DOHH2 (cell line): ENCODE data around the gene GADD45G.

ENCODE experiments used
- H3F3A ChIP-seq: fragments of 200-600 bp; sonication (generic), shearing (Covaris generic); 2 replicates; pipeline ENCODE4 v1.6.0; 2016; ENCODE audit warnings: antibody characterized with exemption, mild to moderate bottlenecking; ENCODE audit not compliant: control insufficient read depth, insufficient read depth
- H3K27ac ChIP-seq: fragments of 200-600 bp; sonication (generic); 2 replicates; pipeline ENCODE4 v1.5.1; 2014; ENCODE audit warnings: low read depth, mild to moderate bottlenecking, low read length, moderate library complexity
- H3K27me3 ChIP-seq: fragments of 200-600 bp; sonication (generic); 2 replicates; pipeline ENCODE4 v1.6.1; 2014; ENCODE audit warnings: mild to moderate bottlenecking, low read length, mixed read lengths; ENCODE audit not compliant: control insufficient read depth
- H3K36me3 ChIP-seq: fragments of 200-600 bp; sonication (generic); 2 replicates; pipeline ENCODE4 v1.6.1; 2014; ENCODE audit warnings: mild to moderate bottlenecking, low read length, moderate library complexity, mixed read lengths; ENCODE audit not compliant: control insufficient read depth
- H3K4me1 ChIP-seq: fragments of 200-600 bp; sonication (generic); 2 replicates; pipeline ENCODE4 v1.6.1; 2014; ENCODE audit warnings: mild to moderate bottlenecking, low read length, mixed read lengths; ENCODE audit not compliant: control insufficient read depth
- H3K4me2 ChIP-seq: fragments of 200-600 bp; sonication (generic); 2 replicates; pipeline ENCODE4 v1.6.0; 2014; ENCODE audit warnings: mild to moderate bottlenecking, low read length, moderate library complexity
- H3K4me3 ChIP-seq: fragments of 200-600 bp; sonication (generic); 2 replicates; pipeline ENCODE4 v1.5.1; 2014; ENCODE audit warnings: mild to moderate bottlenecking, low read length, mixed read lengths
- H3K79me2 ChIP-seq: fragments of 200-600 bp; sonication (generic); 2 replicates; pipeline ENCODE4 v1.6.1; 2014; ENCODE audit warnings: mild to moderate bottlenecking, low read length, mixed read lengths; ENCODE audit not compliant: control insufficient read depth
- H3K9me2 ChIP-seq: fragments of 200-600 bp; sonication (generic); replicated peaks from 2 replicates; pipeline ENCODE4 v1.6.1; 2014; ENCODE audit warnings: mild to moderate bottlenecking, low read length, mixed read lengths; ENCODE audit not compliant: control insufficient read depth
- H3K9me3 ChIP-seq: fragments of 200-600 bp; sonication (generic); 2 replicates; pipeline ENCODE4 v1.6.1; 2014; ENCODE audit warnings: antibody characterized with exemption, low read length, mixed read lengths; ENCODE audit not compliant: control insufficient read depth, insufficient read depth
- H4K20me1 ChIP-seq: fragments of 200-600 bp; sonication (generic); 2 replicates; pipeline ENCODE4 v1.6.0; 2014; ENCODE audit warnings: low read depth, mild to moderate bottlenecking, antibody characterized with exemption, low read length, moderate library complexity; ENCODE audit not compliant: control insufficient read depth, insufficient read depth
- CTCF ChIP-seq: fragments of 200-600 bp; sonication (generic); IDR thresholded peaks from one replicate; pipeline ENCODE4 v1.5.1; 2014; ENCODE audit warnings: antibody characterized with exemption, mild to moderate bottlenecking, low read depth, low read length; ENCODE audit not compliant: poor library complexity, severe bottlenecking
- EZH2phosphoT487 ChIP-seq: fragments of 200-600 bp; sonication (generic); IDR thresholded peaks from 2 replicates; pipeline ENCODE4 v1.6.1; 2017; ENCODE audit warnings: borderline replicate concordance, mild to moderate bottlenecking, antibody characterized with exemption, low read length, moderate library complexity, mixed read lengths

GADD45G gene

GRCh38 chr9:89603767-89604665 lies 796 bp upstream of the GADD45G start:
- Histone ChIP-seq H3K36me3 (no peaks in the 10 kb centered on the region), H3K9me3 (no peaks in the 10 kb centered on the region), H3F3A (no peaks in the 10 kb centered on the region), H3K9me2 (no peaks in the 10 kb centered on the region), H3K4me3 (no peak overlapping the region), H3K79me2 (no peaks in the 10 kb centered on the region), H3K4me1 (peaks cover 2% of the 10 kb centered on the region; the same call in 1 of the 2 replicates), H3K27me3 (peaks cover 56% of the 10 kb centered on the region), H3K27ac (no peak overlapping the region), H4K20me1 (no peaks in the 10 kb centered on the region), H3K4me2 (no peak overlapping the region)
- TF ChIP-seq EZH2phosphoT487 (no peak; the same call in 1 of the 2 replicates), CTCF (no peak)

GRCh38 chr9:89605465-89606048 lies 745 bp downstream of the GADD45G start:
- Histone ChIP-seq H3F3A (no peaks in the 10 kb centered on the region), H3K36me3 (no peaks in the 10 kb centered on the region), H3K27me3 (peaks cover 51% of the 10 kb centered on the region), H3K9me3 (no peaks in the 10 kb centered on the region), H3K79me2 (no peaks in the 10 kb centered on the region), H3K4me1 (peaks cover 2% of the 10 kb centered on the region; the same call in 1 of the 2 replicates), H4K20me1 (no peaks in the 10 kb centered on the region), H3K9me2 (no peaks in the 10 kb centered on the region), H3K4me2 (no peak overlapping the region), H3K27ac (no peak overlapping the region), H3K4me3 (no peak overlapping the region)
- TF ChIP-seq EZH2phosphoT487 (peak; percentile 79; the same call in 1 of the 2 replicates), CTCF (no peak)

- H3K4me3 ChIP-seq = no peak overlapping the region
- H3K9me3 ChIP-seq = no peaks in the 10 kb centered on the region
- TF ChIP-seq CTCF = no peak
- TF ChIP-seq EZH2phosphoT487 = no peak
- peaks cover 2% of the 10 kb centered on the region; the same call in 1 of the 2 replicates for H3K4me1 ChIP-seq
- no peaks in the 10 kb centered on the region for H3F3A ChIP-seq
- H3K27ac ChIP-seq = no peak overlapping the region
- H3K4me2 ChIP-seq = no peak overlapping the region
- no peaks in the 10 kb centered on the region for H3K9me2 ChIP-seq
- H3K27me3 ChIP-seq = peaks cover 51% of the 10 kb centered on the region
- no peaks in the 10 kb centered on the region for H4K20me1 ChIP-seq
- H3K79me2 ChIP-seq = no peaks in the 10 kb centered on the region
- H3K36me3 ChIP-seq = no peaks in the 10 kb centered on the region
Measured at GRCh38 chr9:89606049-89606623, 1.3 kb downstream of the GADD45G start.
